HUES48 (cell line): ENCODE results near the gene POT1.

Source experiments
- H3K27ac ChIP-seq: one replicate; pipeline ENCODE4 v1.7.0; 2013; ENCODE audit warnings: low read depth, low read length, inconsistent platforms
- H3K27me3 ChIP-seq: 2 replicates; pipeline ENCODE4 v1.6.1; 2013; ENCODE audit warnings: mild to moderate bottlenecking, low read length; ENCODE audit not compliant: control insufficient read depth, insufficient read depth
- H3K36me3 ChIP-seq: 2 replicates; pipeline ENCODE4 v1.6.1; 2013; ENCODE audit warnings: low read length; ENCODE audit not compliant: control insufficient read depth, insufficient read depth
- H3K4me1 ChIP-seq: 2 replicates; pipeline ENCODE4 v1.6.1; 2013; ENCODE audit warnings: mild to moderate bottlenecking, low read length; ENCODE audit not compliant: control insufficient read depth, insufficient read depth
- H3K4me3 ChIP-seq: 2 replicates; pipeline ENCODE4 v1.5.1; 2013; ENCODE audit warnings: mild to moderate bottlenecking, low read depth, low read length
- H3K9ac ChIP-seq: 2 replicates; pipeline ENCODE4 v1.6.1; 2013; ENCODE audit warnings: mild to moderate bottlenecking, low read depth, low read length, moderate library complexity
- H3K9me3 ChIP-seq: 2 replicates; pipeline ENCODE4 v1.6.1; 2013; ENCODE audit warnings: low read length; ENCODE audit not compliant: control insufficient read depth, insufficient read depth

POT1 gene

GRCh38 chr7:124784879-124785818, 144.5 kb downstream of the POT1 start:
- Histone ChIP-seq H3K27ac (no peak overlapping the region), H3K9me3 (no peaks in the 10 kb centered on the region), H3K27me3 (no peaks in the 10 kb centered on the region), H3K9ac (no peak overlapping the region), H3K36me3 (no peaks in the 10 kb centered on the region), H3K4me3 (no peak overlapping the region), H3K4me1 (peaks cover 16% of the 10 kb centered on the region)

- Histone ChIP-seq H3K27ac (no peak overlapping the region), H3K27me3 (no peaks in the 10 kb centered on the region), H3K9ac (no peak overlapping the region), H3K36me3 (no peaks in the 10 kb centered on the region), H3K4me1 (peaks cover 16% of the 10 kb centered on the region), H3K4me3 (no peak overlapping the region), H3K9me3 (no peaks in the 10 kb centered on the region)
Observed at GRCh38 chr7:124783271-124783670, 146.4 kb downstream of the POT1 start.

- Histone ChIP-seq H3K27ac (no peak overlapping the region), H3K9ac (no peak overlapping the region), H3K4me1 (peaks cover 16% of the 10 kb centered on the region), H3K4me3 (no peak overlapping the region; the same call in 1 of the 2 replicates), H3K9me3 (no peaks in the 10 kb centered on the region), H3K27me3 (no peaks in the 10 kb centered on the region), H3K36me3 (no peaks in the 10 kb centered on the region)
Observed at GRCh38 chr7:124781907-124782734, 147.5 kb downstream of the POT1 start.

GRCh38 chr7:124781418-124781817, 148.2 kb downstream of the POT1 start:
- Histone ChIP-seq H3K4me1 (peaks cover 16% of the 10 kb centered on the region), H3K9ac (no peak overlapping the region), H3K27ac (no peak overlapping the region), H3K27me3 (no peaks in the 10 kb centered on the region), H3K9me3 (no peaks in the 10 kb centered on the region), H3K36me3 (no peaks in the 10 kb centered on the region), H3K4me3 (no peak overlapping the region)

- Histone ChIP-seq H3K4me1 (peaks cover 16% of the 10 kb centered on the region), H3K4me3 (no peak overlapping the region), H3K9ac (no peak overlapping the region), H3K27ac (no peak overlapping the region), H3K36me3 (no peaks in the 10 kb centered on the region), H3K9me3 (no peaks in the 10 kb centered on the region), H3K27me3 (no peaks in the 10 kb centered on the region)
Observed at GRCh38 chr7:124780608-124781007, 149.0 kb downstream of the POT1 start.

GRCh38 chr7:124780056-124780455, 149.6 kb downstream of the POT1 start:
- Histone ChIP-seq H3K4me3 (no peak overlapping the region), H3K27ac (no peak overlapping the region), H3K27me3 (no peaks in the 10 kb centered on the region), H3K36me3 (no peaks in the 10 kb centered on the region), H3K9ac (no peak overlapping the region), H3K4me1 (peaks cover 16% of the 10 kb centered on the region), H3K9me3 (no peaks in the 10 kb centered on the region)

GRCh38 chr7:124779620-124780019, 150.0 kb downstream of the POT1 start:
- no peaks in the 10 kb centered on the region for H3K9me3 ChIP-seq
- no peak overlapping the region for H3K4me3 ChIP-seq
- H3K9ac ChIP-seq, result no peak overlapping the region
- H3K4me1 ChIP-seq, result peaks cover 13% of the 10 kb centered on the region
- no peak overlapping the region for H3K27ac ChIP-seq
- H3K27me3 ChIP-seq, result no peaks in the 10 kb centered on the region
- H3K36me3 ChIP-seq, result no peaks in the 10 kb centered on the region

- Histone ChIP-seq H3K9ac (no peak overlapping the region), H3K36me3 (no peaks in the 10 kb centered on the region), H3K27me3 (no peaks in the 10 kb centered on the region), H3K4me1 (peaks cover 13% of the 10 kb centered on the region), H3K4me3 (no peak overlapping the region), H3K9me3 (no peaks in the 10 kb centered on the region), H3K27ac (no peak overlapping the region)
Observed at GRCh38 chr7:124779194-124779593, 150.4 kb downstream of the POT1 start.

- H3K36me3 ChIP-seq, result no peaks in the 10 kb centered on the region
- peaks cover 7% of the 10 kb centered on the region for H3K4me1 ChIP-seq
- H3K4me3 ChIP-seq, result no peak overlapping the region
- H3K9me3 ChIP-seq, result no peaks in the 10 kb centered on the region
- H3K9ac ChIP-seq, result no peak overlapping the region
- H3K27ac ChIP-seq, result no peak overlapping the region
- no peaks in the 10 kb centered on the region for H3K27me3 ChIP-seq
Observed at GRCh38 chr7:124777268-124777667, 152.4 kb downstream of the POT1 start.

GRCh38 chr7:124776153-124776552, 153.5 kb downstream of the POT1 start:
- Histone ChIP-seq H3K27me3 (no peaks in the 10 kb centered on the region), H3K4me3 (no peak overlapping the region), H3K4me1 (no peaks in the 10 kb centered on the region), H3K9me3 (no peaks in the 10 kb centered on the region), H3K27ac (no peak overlapping the region), H3K36me3 (no peaks in the 10 kb centered on the region), H3K9ac (no peak overlapping the region)

- Histone ChIP-seq H3K27ac (no peak overlapping the region), H3K36me3 (no peaks in the 10 kb centered on the region), H3K4me3 (no peak overlapping the region), H3K4me1 (peaks cover 3% of the 10 kb centered on the region; the same call in 1 of the 2 replicates), H3K9me3 (no peaks in the 10 kb centered on the region), H3K9ac (no peak overlapping the region), H3K27me3 (no peaks in the 10 kb centered on the region)
Observed at GRCh38 chr7:124775422-124775821, 154.2 kb downstream of the POT1 start.
